HG03520 (cell line): Measurements from ENCODE around the gene PLA2G4E.

Source experiments
- ATAC-seq: cut with Tn5 transposase; IDR thresholded peaks from one replicate; pipeline ENCODE4 v1.9.1; 2021; ENCODE audit warnings: mild to moderate bottlenecking, moderate library complexity; ENCODE audit not compliant: unreplicated experiment

The PLA2G4E gene

GRCh38 chr15:41958002-41958420, 62.8 kb downstream of the PLA2G4E start:
- no peak for ATAC-seq

- peak; percentile 67 for ATAC-seq
Observed at GRCh38 chr15:41957021-41957897, 63.6 kb downstream of the PLA2G4E start.

- no peak for ATAC-seq
Observed at GRCh38 chr15:41955807-41956525, 64.9 kb downstream of the PLA2G4E start.

GRCh38 chr15:41955100-41955499, 65.7 kb downstream of the PLA2G4E start:
- no peak for ATAC-seq

- no peak for ATAC-seq
Observed at GRCh38 chr15:41954036-41954435, 66.8 kb downstream of the PLA2G4E start.

GRCh38 chr15:41952013-41952563, 68.8 kb downstream of the PLA2G4E start:
- ATAC-seq, result no peak

- no peak for ATAC-seq
Observed at GRCh38 chr15:41951571-41951970, 69.3 kb downstream of the PLA2G4E start.

- no peak for ATAC-seq
Observed at GRCh38 chr15:41950489-41950888, 70.4 kb downstream of the PLA2G4E start.

- ATAC-seq, result no peak
Observed at GRCh38 chr15:41950127-41950483, 70.7 kb downstream of the PLA2G4E start.

GRCh38 chr15:41949401-41950126, 71.3 kb downstream of the PLA2G4E start:
- no peak for ATAC-seq

- no peak for ATAC-seq
Observed at GRCh38 chr15:41948490-41948889, 72.4 kb downstream of the PLA2G4E start.

- ATAC-seq, result no peak
Observed at GRCh38 chr15:41946970-41947369, 73.9 kb downstream of the PLA2G4E start.

- ATAC-seq, result no peak
Observed at GRCh38 chr15:41945731-41946130, 75.1 kb downstream of the PLA2G4E start.

- ATAC-seq, result no peak
Observed at GRCh38 chr15:41945221-41945620, 75.6 kb downstream of the PLA2G4E start.

- ATAC-seq, result no peak
Observed at GRCh38 chr15:41944313-41944940, 76.4 kb downstream of the PLA2G4E start.

GRCh38 chr15:41943543-41944312, 77.1 kb downstream of the PLA2G4E start:
- ATAC-seq, result no peak

- no peak for ATAC-seq
Observed at GRCh38 chr15:41942886-41943285, 78.0 kb downstream of the PLA2G4E start.

GRCh38 chr15:41941644-41942415, 79.0 kb downstream of the PLA2G4E start:
- ATAC-seq, result no peak

- no peak for ATAC-seq
Observed at GRCh38 chr15:41940441-41940857, 80.4 kb downstream of the PLA2G4E start.
